NCI-H2029 (cell line): ENCODE data around the gene PERCC1.

Experiments
- DNase-seq: peaks from one replicate; lab custom pipeline; 2025; lab: John Stamatoyannopoulos, UW

PERCC1 gene

DNA sequence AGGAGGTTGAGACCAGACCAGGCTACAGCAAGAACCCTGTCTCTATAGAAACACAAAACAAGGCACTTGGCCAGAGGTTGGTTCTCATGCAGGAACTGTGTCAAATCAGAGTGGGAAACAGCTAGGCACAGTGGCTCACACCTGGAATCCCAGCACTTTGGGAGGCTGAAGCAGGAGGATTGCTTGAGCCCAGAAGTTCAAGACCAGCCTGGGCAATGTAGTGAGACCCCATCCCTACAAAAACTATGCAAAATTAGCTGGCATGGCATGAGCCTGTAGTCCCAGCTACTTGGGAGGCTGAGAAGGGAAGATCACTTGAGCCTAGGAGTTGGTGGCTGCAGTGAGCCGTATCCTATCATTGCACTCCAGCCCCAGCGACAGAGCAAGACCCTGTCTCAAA lies 18.0 kb upstream of the PERCC1 start:
- no peak for DNase-seq

DNA sequence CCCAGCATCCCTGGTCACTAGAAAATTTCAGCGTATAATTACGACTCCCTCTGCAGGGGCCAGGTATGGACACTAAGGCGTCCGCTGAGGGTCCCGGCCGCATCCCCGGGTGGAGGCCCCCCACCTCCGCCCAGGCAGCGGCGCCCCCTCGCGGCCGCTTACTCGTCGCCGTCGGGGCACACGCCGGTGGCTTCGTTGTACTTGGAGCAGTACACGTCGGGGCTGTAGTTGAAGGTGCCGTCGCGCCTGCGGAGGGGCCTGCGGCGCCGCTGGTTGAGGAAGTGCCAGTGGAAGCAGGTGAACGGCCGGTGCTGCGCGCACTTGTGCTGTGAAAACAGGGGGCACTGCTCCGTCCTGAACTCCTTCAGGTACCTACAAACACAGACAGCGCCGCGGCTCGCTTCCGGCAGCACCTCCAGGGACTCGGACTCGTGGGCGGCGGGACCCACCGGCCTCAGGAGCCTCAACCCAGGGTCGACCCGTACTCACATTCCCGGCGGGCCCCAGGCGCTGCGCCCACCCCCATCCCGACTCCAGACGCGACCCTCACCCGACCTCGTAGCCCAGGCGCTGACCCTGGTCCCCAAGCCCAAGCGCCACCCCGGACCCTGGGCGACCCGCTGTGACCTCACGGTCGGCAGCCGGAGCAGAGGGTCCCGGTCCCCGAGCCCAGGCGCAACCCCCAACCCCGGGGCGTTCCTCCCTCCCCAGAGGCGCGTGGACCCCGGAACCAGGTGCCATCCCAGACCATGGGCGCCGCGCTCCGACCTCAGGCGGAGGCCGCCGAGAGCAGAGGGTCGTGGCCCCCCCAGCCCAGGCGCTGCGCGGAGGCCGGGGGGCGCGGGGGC lies 17.0 kb upstream of the PERCC1 start:
- peak; percentile 22 for DNase-seq

DNA sequence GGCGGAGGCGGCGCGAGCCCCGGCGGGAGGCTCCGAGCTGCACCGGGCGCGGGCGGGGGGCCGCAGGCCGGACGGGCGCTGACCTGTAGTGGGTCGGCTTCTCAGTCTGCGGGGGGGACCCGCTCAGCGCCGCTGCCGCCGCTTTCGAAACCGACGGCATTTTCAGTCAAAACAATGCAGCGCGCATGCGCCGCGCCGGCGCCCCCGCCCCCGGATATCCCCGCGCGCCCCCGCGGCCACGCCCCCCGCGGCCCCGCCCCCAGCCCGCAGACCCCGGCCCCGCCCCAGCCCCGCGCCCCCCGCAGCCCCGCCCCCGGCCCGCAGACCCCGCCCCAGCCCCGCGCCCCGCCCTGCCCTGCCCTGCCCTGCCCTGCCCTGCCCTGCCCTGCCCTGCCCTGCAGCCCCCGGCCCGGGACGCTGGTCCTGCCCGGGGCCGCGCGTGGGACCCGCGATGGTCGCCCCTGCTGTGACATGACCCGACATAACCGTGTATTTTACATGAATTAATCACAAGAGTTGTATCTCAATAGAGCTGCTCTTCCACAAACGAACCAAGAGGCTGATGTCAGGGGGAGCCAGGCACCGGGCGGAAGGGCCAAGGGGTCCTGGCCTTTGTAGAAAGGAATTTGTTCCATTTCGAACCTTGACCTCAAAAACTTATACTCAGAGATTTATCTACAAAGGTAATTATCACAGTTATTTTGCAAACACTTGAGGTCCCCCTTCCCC lies 16.2 kb upstream of the PERCC1 start, which contains the start of gene UNKL:
Gene UNKL, minus strand, starts transcription at position 173 of the 729 bp plus-strand sequence. Its CDS starts 13 bp downstream, at position 160.
- DNase-seq: peak; percentile 27

DNA sequence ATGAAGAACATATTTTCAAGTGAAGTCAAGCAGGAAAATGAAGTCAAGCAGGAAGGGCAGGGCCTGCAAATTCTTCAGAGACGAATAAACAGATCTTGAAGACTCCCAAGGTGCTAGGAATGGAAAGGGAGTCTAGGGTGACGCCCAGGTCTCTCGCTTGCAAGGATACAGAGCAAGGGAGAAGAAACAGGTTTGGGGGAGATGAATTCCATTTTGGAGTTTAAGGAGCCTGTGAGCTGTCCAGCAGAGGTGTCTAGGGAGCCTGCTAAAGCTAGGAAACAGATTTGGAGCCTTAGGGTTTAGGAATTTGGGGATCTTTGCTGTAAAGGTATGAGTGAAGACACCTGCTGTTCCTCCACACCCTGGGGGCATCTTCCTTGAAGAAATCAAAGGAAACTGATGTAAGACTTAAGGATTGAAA lies 14.3 kb upstream of the PERCC1 start:
- DNase-seq: no peak

DNA sequence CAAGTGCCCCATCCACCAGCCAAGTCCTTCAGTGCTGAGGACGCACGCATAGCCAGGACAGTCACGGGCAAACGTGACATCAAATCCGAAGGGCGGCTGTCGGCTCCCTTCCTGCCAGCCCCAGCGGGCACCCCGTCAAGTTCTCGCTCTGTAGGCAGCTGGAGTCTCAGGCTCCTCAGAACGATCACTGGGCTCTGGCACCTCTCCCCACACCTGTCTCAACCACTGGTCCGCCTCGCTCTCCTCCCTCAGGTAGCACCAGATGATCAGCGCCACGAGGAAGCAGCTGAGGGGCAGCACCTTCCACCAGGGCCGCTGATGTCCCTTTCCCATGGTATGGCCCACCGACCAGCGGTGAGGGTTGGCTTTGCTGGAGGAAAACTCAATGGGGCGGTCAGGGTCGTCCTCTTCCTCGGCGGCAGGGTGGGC lies 10.8 kb upstream of the PERCC1 start:
- DNase-seq: no peak

DNA sequence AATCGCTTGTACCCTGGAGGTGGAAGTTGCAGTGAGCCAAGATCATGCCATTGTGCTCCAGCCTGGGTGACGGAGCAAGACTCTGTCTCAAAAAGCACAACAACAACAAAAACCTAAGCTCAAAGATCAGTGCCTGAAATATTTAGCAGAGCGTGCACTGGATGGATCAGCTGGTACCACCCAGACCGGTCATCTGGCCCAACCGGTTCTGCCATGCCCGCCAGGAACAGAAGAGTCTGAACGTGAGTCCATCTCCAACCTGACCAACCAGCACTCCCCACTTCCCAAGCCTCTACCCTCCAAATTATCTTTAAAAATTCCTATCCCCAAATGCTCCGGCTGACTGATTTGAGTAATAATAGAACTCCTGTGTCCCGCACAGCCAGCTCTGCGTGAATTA lies 8.8 kb upstream of the PERCC1 start:
- no peak for DNase-seq

DNA sequence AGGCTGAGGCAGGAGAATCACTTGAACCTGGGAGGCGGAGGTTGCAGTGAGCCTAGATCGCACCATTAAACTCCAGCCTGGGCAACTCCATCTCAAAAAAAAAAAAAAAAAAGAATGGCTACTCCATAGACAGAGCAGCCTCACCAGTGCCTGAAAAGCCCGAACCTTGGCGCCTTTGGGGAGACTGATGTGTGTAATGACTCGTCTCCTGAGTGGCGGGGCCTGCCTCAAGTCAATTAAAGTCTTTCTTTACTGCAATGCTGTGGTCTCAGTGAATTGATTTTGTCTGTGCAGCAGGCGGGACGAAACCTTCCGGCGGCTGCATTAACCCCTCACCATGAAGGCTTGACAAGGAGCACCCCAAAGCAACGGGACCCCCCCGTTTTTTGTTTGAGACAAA lies 6.8 kb upstream of the PERCC1 start:
- no peak for DNase-seq

DNA sequence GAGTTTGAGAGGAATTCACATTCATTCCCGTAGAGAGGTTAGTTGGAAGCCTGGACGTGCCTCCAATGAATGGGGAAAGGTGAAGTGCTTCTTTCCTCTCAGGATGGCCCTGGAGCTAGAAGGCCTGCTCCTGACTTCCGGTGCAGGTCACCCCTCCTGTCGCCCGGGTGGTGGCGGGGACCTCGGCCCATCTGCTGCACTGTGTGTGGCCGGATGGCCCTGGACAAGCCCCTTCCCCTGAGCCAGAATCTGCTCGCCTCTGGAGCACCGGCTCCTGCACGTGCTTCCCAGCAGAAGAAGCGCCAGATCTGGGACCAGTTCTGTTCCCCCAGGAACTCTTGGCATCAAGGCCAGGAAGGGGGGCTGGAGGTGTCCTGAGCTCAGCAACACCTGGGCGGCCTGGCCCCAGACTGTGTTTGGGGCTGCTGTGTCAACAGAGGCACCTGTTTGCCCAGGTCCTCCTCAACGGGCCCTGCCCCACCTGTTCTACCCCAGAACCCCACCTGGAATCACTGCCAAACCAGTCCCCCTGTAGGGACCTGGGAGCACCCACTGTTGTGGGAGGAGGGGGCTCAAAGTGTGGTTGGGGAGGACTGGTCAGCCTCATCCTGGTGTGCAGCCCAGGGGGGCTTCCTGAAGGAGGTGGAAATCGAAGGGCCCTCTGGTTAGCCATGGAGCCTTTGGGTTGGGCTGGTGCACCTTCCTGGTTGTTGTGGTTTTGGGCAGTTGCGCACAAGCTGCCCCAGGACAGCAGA lies 5.1 kb upstream of the PERCC1 start:
- DNase-seq: no peak

DNA sequence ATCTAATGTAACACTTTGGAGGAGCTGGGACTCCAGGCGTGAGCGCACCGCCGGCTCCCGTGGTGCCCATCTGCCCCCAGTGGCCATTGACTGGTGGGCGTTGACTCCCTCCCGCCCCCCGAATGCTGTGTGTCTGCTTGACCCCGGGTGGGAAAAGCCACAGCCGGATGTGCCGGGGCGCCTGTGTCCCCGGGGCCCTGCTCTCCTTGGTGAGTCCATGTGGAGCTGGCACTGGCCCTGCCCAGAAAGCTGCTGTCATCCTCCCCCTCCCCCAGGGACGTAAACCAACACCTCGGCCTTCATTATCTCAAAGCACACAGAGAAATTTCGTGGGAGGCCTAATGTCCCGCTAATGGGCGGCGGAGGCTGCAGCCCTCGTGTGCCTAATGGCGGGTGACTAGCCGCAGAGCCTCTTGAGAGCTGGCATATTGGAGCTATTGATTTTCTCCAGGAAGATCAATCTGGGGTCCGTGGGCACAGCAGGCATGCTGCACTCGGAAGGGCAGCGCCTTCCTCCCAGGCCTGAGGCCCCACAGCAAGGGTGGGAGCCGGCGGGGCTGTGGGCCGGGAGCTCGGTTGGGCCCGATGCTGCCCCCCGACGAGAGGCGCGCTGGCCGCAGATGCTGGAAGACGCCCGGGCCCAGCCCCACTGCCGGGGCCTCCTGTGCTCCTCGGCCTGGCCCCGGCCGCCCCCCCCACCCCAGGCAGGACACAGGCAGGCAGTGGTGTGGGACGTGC lies 4.0 kb upstream of the PERCC1 start:
- peak; percentile 78 for DNase-seq

DNA sequence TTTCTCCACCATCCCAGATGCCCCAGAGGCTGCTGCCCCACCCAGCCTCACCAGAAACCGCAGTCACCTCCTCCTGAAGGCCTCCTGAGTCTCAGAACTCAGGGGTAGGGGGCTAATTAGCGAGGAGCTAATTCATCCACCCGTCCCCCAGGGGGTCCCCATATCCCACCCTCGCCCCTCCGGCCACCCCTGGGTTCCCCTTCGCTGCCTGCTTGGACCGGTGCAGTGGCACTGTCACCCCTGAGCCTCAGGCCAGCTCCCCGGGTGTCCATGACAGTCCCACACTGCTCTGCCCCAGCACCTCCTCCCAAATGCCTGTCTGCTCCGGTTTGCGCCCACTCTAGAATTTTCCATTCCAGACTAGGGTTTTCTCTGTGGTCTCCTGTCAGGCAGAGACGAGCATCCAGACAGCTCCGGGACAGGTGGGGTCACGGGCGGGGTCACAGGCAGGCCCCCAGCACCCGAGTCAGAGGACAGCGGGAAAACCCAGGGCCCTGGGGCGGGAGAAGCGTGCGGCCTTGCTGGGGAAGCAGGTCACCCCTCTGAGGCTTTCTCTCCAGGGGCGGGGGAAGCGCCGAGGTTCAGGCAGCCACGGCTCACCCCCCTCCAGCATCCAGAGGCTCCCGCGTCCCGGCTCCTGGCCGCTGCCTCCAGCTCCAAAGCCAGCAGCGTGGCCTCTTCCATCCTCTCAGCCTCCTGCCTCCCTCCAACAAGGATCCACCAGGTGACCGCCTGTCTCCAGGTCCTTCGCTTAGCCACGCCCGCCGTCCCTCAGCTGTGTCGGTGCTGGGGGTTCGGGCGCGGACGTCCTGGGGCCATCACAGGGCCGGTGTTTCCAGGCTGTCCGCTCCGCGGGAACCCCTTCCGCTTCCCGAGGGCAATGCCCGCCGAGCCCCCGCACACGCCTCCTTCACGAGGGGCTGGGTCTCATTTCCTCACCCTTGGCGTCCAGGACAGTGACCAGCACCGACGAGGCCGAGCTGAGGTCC lies 3.1 kb upstream of the PERCC1 start:
- DNase-seq: no peak

DNA sequence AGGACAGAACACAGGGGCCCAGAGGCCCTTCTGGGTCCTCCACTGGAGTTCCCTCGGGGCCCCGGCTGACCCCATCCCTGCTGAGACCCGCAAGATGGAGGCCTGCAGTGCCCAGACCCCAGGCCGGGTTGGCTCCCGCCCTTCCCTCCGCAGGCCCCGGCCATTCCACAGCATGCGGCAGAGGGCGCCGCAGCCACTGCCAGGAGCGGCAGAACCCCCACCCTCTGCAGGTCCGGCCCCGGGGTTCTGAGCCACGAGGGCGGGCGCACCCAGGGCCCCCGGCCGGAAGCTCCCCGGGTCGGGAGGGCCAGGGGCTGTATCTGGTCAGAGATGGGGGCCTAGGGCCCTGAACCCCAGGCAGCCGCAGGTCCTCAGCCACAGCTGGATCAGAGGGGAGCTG lies 2.4 kb upstream of the PERCC1 start:
- DNase-seq: no peak

DNA sequence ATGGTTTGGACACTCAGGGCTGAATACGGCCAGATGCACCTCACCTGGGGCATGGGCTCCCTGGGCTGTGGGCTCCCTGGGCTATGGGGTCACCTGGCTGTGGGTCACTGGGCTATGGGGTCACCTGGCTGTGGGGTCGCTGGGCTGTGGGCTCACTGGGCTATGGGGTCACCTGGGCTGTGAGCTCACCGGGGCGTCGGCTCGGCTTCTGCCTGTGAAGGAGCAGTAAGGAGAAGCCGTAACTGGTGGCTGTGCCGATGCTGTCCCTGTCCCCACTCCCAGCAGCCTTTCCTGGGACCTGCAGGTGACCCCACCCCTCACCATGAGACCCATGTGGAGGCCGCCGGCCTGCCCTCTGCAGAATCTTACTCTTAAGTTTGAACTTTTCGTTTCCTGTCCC lies 1.9 kb upstream of the PERCC1 start:
- DNase-seq: no peak

DNA sequence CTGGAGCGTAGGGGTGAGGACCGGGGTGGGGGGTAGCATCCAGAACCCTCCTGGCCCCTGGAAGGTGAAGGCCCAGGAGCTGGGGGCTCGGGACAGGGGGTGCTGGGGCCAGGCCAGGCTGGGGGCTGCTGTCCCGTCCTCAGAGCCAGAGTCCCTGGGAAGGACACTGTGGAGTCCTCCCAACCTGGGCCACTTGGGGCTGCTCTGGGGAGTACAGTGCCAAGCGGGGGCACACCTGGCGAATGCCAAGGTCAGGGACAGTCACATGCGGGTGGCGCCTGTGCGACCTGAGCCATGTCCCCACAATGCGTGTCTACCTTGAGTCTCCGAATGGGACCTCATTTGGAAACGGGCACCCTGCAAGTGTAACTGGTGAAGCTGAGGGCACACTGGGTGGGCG lies 1.2 kb upstream of the PERCC1 start:
- DNase-seq: no peak

DNA sequence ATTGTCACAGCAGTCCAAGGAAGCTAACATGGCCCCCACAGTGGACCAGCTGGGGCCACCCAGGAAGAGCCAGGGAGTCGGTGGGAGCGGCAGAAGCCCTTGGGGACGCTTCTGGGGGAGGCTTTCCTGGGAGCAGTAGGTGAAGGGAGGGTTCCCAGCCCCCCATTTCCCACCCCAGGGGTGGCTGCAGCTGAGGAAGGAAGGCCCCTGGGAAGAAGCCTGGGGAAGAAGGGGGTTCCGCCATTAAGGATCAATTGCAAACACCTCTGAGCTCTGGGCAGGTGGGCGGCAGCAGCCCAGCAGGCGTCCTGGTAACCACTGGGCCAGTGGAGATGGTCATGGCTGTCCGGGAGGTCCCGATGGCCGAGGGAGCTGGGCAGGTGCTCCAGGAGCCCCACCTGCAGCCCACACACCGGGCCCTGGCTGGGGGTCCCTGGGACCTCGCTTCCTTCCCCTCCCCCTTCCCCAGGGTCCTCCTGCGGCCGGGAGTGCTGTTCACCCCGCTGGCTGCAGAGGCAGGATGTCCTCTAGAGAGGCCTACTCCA lies 592 bp upstream of the PERCC1 start:
- DNase-seq: no peak

DNA sequence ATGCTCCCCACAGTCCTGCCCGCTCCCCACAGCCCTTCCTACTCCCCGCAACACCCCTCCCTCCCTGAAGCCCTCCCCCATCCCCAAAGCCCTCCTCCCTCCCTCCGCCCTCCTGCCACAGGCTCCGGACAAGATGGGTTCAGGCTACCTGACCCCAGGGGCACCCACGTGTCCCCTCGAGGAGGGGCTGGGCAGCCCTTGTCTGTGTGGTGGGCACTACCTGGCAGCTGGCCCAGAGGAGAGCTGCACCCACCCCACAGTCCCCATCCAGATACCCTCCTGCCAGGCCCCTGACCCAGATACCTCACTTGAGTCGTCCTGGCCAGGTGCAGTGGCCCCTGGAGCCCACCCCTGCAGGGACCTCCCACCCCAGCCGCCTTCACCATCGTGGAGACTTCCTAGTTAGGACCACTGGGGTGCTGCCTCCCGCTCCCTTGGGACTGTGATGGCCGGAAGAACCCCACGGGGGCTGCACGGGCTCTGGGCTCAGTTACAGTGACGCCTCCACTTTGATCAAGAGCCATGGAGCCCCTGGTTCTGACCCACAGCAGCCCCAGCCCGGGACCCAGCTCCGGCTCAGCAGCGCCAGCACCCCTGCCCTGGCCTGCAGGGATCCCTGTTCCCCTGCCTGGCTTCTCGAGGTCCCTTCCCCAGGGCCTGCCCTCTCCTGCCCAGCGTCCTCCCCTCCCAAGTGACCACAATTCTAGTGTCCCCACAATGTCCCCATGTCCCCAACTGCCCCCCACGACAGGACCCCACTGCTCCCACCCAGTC lies 806 bp downstream of the PERCC1 start:
- no peak for DNase-seq

DNA sequence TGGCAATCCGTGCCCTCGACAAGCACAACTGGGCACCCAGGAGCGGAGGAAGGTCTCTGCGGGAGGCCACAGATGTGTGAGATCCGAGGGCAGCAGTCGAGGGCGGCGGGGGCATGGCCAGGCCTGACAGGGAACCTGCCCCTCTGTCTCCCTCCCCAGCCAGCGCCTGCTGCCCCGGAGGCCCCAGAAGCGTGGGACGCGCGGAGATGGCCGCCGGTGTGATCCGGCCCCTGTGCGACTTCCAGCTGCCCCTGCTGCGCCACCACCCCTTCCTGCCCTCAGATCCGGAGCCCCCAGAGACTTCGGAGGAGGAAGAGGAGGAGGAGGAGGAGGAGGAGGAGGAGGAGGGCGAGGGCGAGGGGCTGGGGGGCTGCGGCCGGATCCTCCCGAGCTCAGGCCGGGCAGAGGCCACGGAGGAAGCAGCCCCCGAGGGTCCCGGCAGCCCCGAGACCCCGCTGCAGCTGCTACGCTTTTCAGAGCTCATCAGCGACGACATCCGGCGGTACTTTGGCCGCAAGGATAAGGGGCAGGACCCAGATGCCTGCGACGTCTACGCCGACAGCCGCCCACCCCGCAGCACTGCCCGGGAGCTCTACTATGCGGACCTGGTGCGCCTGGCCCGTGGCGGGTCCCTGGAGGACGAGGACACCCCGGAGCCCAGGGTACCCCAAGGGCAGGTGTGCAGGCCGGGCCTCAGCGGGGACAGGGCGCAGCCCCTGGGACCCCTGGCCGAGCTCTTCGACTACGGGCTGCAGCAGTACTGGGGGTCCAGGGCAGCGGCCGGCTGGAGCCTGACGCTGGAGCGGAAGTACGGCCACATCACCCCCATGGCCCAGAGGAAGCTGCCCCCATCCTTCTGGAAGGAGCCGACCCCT lies 1.7 kb downstream of the PERCC1 start:
- no peak for DNase-seq

DNA sequence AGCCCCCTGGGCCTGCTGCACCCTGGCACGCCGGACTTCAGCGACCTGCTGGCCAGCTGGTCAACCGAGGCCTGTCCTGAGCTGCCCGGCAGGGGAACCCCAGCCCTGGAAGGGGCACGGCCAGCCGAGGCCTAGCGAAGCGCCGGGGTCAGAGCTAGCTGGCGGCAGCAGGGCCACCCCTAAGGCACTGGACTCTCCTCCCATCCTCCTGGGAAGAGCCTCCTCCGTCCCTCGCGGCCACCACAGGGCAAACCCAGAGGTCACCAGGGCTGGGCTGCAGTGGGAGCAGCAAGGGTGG lies 2.3 kb downstream of the PERCC1 start:
- DNase-seq: no peak

DNA sequence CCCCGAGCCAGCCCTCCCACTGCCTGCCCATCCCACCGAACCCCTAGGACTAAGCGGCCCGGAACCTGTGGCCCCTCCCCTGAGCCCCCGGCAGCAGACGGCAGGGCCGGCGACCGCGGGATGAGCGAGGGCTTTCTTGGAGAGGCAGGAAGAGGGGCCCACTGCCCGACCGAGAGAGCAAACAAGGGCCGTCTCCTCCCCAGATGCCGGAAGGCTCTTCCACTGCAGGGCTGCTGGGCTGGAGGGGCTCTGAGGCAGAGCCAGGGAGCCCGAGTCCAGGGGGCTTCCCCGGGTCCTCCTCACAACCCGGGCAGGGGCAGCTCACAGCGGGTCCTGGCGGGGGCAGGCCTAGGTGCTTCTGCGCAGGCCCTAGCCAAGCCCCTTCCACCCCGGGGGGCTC lies 2.9 kb downstream of the PERCC1 start:
- DNase-seq: no peak
